PC-9 (cell line): ENCODE measurements around the gene MRE11.
"Not testable (repeated sequence)": the region's sequence is repeated elsewhere in the genome, so short reads cannot be mapped to it uniquely, and the experiment has no call there.

Source experiments
- EZH2 ChIP-seq: fragments of 200-600 bp; sonication (generic); IDR thresholded peaks from 2 replicates; pipeline ENCODE4 v1.8.0; 2017; ENCODE audit warnings: antibody characterized with exemption, low read depth
- TF ChIP-seq, protein P1 (sequence below): fragments of 200-600 bp; sonication (generic); conservative IDR thresholded peaks from 2 replicates; pipeline ENCODE4 v1.6.1; 2017; ENCODE audit warnings: mixed run types, antibody characterized with exemption, mild to moderate bottlenecking, moderate library complexity

DNA sequence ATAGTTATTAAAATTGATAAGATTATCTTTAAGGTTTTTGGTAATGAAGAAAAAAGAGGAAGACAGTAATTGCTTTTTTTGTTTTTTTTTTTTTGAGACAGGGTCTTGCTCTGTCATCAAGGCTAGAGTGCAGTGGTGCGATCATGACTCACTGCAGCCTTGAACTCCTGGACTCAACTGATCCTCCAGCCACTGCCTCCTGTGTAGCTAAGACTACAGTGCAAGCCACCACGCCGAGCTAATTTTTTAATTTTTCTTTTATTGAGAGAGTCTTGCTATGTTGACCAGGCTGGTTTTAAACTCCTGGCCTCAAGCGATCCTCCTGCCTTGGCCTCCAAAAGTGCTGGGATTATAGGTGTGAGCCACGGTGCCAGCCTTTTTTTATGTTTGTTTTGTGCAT, 12.9 kb upstream of the MRE11 start:
- TF ChIP-seq, protein P1, sequence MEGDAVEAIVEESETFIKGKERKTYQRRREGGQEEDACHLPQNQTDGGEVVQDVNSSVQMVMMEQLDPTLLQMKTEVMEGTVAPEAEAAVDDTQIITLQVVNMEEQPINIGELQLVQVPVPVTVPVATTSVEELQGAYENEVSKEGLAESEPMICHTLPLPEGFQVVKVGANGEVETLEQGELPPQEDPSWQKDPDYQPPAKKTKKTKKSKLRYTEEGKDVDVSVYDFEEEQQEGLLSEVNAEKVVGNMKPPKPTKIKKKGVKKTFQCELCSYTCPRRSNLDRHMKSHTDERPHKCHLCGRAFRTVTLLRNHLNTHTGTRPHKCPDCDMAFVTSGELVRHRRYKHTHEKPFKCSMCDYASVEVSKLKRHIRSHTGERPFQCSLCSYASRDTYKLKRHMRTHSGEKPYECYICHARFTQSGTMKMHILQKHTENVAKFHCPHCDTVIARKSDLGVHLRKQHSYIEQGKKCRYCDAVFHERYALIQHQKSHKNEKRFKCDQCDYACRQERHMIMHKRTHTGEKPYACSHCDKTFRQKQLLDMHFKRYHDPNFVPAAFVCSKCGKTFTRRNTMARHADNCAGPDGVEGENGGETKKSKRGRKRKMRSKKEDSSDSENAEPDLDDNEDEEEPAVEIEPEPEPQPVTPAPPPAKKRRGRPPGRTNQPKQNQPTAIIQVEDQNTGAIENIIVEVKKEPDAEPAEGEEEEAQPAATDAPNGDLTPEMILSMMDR: not testable (repeated sequence)
- not testable (repeated sequence) for TF ChIP-seq EZH2
